Activated T-helper 17 cell treated with anti-CD3 and anti-CD28 coated beads, Interleukin-2, amount 50 U/mL, for 72 hours (primary cell): ENCODE measurements around the gene DIRAS1. TPM values are rescaled to one million over a fixed set of nuclear protein-coding genes. Genes with fewer than 3 reads are reported as not detected.
"Not testable (repeated sequence)": the region's sequence is repeated elsewhere in the genome, so short reads cannot be mapped to it uniquely, and the experiment has no call there.

Experiments used
- ATAC-seq: fragments of 150-1000 bp; cut with Tn5 transposase; replicated peaks from 2 replicates; pipeline ENCODE4 v1.10.0; 2021; ENCODE audit warnings: mild to moderate bottlenecking, moderate library complexity
- H3K27ac Mint-ChIP-seq: one replicate; pipeline ENCODE4 v1.8.0; 2022; ENCODE audit warnings: mixed read lengths
- H3K27me3 Mint-ChIP-seq: one replicate; pipeline ENCODE4 v1.8.0; 2022; ENCODE audit warnings: mixed read lengths
- H3K36me3 Mint-ChIP-seq: one replicate; pipeline ENCODE4 v1.8.0; 2022; ENCODE audit warnings: low read depth, mild to moderate bottlenecking, mixed read lengths
- H3K4me1 Mint-ChIP-seq: one replicate; pipeline ENCODE4 v1.8.0; 2022; ENCODE audit warnings: mixed read lengths
- H3K4me3 Mint-ChIP-seq: one replicate; pipeline ENCODE4 v1.8.0; 2022; ENCODE audit warnings: mild to moderate bottlenecking, mixed read lengths
- H3K9me3 Mint-ChIP-seq: one replicate; pipeline ENCODE4 v1.8.0; 2022; ENCODE audit warnings: mixed read lengths
- total RNA-seq, 2 donors: library from RNA; stranded (reverse); gene quantifications; one replicate each; pipeline ENCODE4 v1.2.3, GENCODE V29; 2022

The DIRAS1 gene
- total RNA-seq, 2 donors from 2014 or later = 0.61 TPM; not detected in 1

DNA sequence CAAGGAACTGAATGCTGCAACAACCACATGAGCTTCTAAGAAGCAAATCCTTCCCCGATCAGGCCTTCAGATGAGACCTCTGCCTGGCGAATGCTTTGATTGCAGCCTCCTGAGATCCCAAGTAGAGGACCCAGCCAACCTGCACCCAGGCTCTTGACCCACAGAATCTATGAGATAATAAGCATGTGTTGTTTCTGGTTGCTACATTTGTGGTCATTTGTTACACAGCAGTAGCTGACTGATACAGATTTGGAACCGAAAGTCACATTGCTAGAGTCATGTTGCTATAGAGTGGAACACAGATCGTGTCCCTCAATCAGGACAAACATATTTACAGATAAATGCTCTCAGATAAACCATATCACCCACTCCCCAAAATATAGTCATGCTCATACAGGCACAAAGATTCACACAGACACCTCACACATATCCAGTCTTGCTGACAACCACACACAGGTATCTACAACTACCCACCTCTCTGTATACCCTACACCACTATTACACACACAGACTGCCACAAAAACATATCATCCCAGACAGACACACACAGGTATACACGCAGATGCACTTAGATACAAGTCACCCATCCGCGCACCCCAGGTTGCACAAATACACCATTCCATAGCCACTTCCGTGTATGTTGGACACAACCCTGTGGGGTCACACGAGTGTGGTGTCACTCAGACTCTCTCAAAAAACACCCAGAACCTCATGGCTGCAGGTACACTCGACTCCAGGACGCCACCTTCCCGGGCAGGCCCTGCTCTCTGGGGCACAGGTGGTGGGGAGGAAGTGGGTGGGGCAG is 5.5 kb downstream of the DIRAS1 start:
- Mint-ChIP-seq H3K9me3 (peaks cover 10% of the 10 kb centered on the region), H3K36me3 (no peaks in the 10 kb centered on the region), H3K4me3 (no peak overlapping the region), H3K4me1 (no peaks in the 10 kb centered on the region), H3K27me3 (peaks cover 10% of the 10 kb centered on the region), H3K27ac (no peak overlapping the region)
- no peak for ATAC-seq

DNA sequence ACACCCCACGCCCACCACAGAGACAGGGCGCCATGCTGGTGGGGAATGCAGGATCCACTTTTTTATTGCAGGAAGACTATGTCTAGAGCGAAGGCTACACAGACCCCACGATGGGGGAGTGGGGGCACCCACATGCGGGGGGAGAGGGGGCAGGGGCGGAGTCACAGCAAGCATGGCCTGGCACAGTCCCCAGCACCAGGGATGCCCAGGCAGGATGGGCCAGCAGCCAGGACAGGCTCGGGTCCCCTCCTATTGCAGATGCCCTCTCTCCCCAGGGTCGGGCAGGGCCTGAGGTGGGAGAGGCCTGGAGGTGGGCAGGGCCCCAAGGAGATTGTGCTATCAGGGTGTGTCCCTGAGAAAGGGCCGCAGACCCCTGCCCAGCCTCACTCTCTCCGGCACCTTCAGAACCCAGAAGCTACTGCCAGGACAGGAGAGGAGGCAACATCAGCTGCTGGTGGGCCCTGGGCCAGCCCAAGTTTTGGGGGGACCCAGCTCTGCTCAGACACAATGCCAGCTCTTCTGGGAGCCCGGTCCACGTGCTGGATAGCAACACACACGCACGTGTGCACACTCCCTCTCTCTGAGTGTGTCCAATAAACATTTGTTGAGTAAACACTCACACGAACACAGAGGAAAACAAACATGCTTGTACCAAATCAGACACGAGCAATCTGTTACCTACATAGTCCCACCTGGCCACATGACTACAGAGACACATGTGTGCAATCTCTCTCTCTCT is 6.5 kb downstream of the DIRAS1 start:
- no peak overlapping the region for H3K4me3 Mint-ChIP-seq
- ATAC-seq = no peak
- no peak overlapping the region for H3K27ac Mint-ChIP-seq
- no peaks in the 10 kb centered on the region for H3K36me3 Mint-ChIP-seq
- H3K4me1 Mint-ChIP-seq = no peaks in the 10 kb centered on the region
- H3K9me3 Mint-ChIP-seq = peaks cover 10% of the 10 kb centered on the region
- peaks cover 7% of the 10 kb centered on the region for H3K27me3 Mint-ChIP-seq

DNA sequence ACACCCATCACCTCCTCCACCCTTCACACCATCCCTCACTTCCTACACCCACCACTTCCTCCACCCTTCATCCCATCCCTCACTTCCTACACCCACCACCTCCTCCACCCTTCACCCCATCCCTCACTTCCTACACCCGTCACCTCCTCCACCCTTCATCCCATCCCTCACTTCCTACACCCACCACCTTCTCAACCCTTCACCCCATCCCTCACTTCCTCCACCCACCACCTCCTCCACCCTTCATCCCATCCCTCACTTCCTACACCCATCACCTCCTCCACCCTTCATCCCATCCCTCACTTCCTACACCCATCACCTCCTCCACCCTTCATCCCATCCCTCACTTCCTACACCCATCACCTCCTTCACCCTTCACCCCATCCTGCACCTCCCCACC is 7.1 kb downstream of the DIRAS1 start:
- not testable (repeated sequence) for H3K4me1 Mint-ChIP-seq, H3K4me3 Mint-ChIP-seq

DNA sequence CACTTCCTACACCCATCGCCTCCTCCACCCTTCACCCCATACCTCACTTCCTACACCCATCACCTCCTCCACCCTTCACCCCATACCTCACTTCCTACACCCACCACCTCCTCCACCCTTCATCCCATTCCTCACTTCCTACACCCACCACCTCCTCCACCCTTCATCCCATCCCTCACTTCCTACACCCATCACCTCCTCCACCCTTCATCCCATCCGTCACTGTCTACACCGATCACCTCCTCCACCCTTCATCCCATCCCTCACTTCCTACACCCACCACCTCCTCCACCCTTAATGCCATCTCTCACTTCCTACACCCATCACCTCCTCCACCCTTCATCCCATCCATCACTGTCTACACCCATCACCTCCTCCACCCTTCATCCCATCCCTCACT is 8.0 kb downstream of the DIRAS1 start:
- H3K27me3 Mint-ChIP-seq, H3K27ac Mint-ChIP-seq, ATAC-seq, H3K4me1 Mint-ChIP-seq, H3K9me3 Mint-ChIP-seq, H3K36me3 Mint-ChIP-seq, H3K4me3 Mint-ChIP-seq: not testable (repeated sequence)

More for the DNA sequence above, 7.1 kb downstream of the DIRAS1 start:
- not testable (repeated sequence) for H3K36me3 Mint-ChIP-seq, H3K27me3 Mint-ChIP-seq, H3K9me3 Mint-ChIP-seq, H3K27ac Mint-ChIP-seq, ATAC-seq

DNA sequence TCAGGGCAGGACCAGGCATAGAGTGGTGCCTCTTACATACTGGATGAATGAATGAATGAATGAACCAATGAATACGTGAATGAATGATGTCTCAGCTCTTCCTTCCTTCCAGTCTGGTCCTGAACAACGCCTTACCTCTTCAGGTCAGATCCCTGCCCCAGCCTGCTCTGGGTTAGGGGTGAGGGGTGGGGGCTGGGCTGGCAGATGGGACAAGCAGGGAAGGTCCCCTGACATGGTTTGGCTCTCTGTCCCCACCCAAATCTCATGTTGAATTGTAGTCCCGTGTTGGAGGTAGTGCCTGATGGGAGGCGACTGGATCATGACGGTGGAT is 9.3 kb downstream of the DIRAS1 start:
- Mint-ChIP-seq H3K27ac (no peak overlapping the region), H3K9me3 (peaks cover 10% of the 10 kb centered on the region), H3K4me1 (no peaks in the 10 kb centered on the region), H3K27me3 (peaks cover 3% of the 10 kb centered on the region), H3K36me3 (no peaks in the 10 kb centered on the region), H3K4me3 (no peak overlapping the region)
- no peak for ATAC-seq

DNA sequence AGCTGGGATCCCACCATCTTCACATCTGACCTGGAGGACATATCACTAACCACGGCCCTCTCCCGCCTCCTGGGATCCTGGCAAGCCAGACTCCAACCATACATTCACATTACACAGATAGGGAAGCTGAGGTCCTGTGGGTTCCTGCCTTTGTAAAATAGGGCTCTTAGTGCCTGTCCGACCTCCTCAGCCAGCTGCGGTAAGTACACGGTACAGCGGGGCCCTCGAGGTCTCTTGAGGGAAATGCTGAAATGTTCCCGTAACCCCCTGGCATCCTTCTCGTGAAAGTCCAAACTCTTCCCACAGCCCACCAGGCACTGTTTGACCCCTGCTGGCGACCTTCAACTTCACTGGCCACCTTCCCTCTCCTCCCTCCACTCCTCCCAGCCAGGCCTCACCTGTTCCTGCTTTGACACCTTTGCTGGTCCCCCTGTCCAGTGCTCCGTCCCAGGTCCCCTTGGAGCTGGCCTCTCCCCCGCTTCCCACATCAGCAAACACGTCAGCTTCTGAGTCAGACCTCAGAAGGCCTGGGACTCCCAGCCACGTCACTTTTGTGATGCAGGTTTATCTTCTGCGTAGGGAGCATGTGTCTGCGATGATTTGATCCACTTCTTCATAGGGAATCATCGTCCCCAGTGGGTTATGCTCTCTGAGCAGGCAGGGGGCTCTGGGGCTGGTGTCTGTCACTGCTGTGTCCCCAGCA is 9.8 kb downstream of the DIRAS1 start:
- Mint-ChIP-seq H3K27ac (no peak overlapping the region), H3K4me1 (no peaks in the 10 kb centered on the region)
- no peak for ATAC-seq

DNA sequence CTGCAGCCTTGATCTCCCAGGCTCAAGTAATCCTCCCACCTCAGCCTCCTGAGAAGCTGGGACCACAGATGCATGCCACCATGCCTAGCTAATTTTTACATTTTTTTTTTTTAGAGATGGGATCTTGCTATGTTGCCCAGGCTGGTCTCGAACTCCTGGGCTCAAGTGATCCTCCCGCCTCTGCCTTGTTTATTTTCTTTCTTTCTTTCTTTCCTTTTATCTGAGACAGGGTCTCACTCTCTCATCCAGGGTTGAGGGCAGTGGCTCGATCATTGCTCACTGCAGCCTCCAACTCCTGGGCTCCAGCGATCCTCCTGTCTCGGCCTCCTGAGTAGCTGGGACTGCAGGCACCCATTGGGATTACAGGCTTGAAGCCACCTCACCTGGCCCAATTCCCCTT is 14.9 kb downstream of the DIRAS1 start:
- Mint-ChIP-seq H3K27me3 (no peaks in the 10 kb centered on the region), H3K4me3 (no peak overlapping the region), H3K4me1 (peaks cover 5% of the 10 kb centered on the region), H3K27ac (no peak overlapping the region), H3K36me3 (no peaks in the 10 kb centered on the region), H3K9me3 (no peaks in the 10 kb centered on the region)
- ATAC-seq = no peak

More for the DNA sequence above, 9.8 kb downstream of the DIRAS1 start:
- peaks cover 10% of the 10 kb centered on the region for H3K9me3 Mint-ChIP-seq
- peaks cover 3% of the 10 kb centered on the region for H3K27me3 Mint-ChIP-seq
- no peak overlapping the region for H3K4me3 Mint-ChIP-seq
- H3K36me3 Mint-ChIP-seq = no peaks in the 10 kb centered on the region

DNA sequence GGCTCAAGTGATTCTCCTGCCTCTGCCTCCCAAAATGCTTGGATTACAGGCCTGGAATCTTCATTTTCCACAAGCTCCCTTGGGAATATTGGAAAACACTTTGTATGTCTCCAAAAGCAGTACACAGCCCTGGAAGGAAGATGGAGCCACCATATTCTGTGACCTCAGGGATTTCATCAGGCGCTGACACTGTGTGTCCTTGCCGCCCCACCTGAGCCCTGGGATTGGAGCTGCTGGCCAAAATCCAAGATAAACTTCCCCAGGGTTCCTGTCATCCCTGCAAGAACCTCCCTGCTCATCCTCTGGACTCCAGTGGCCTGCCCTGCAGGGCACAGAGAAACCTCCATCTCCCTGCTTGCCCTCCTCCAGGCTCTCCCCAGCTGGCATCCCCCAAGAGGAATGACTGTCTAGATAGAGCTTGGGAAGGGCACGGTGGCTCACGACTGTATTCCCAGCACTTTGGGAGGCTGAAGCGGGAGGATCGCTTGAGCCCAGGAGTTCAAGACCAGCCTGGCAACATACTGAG is 17.4 kb downstream of the DIRAS1 start:
- H3K27ac Mint-ChIP-seq = no peak overlapping the region
- no peaks in the 10 kb centered on the region for H3K9me3 Mint-ChIP-seq
- H3K27me3 Mint-ChIP-seq = no peaks in the 10 kb centered on the region
- peaks cover 12% of the 10 kb centered on the region for H3K4me1 Mint-ChIP-seq
- H3K4me3 Mint-ChIP-seq = no peak overlapping the region
- no peaks in the 10 kb centered on the region for H3K36me3 Mint-ChIP-seq
- no peak for ATAC-seq

DNA sequence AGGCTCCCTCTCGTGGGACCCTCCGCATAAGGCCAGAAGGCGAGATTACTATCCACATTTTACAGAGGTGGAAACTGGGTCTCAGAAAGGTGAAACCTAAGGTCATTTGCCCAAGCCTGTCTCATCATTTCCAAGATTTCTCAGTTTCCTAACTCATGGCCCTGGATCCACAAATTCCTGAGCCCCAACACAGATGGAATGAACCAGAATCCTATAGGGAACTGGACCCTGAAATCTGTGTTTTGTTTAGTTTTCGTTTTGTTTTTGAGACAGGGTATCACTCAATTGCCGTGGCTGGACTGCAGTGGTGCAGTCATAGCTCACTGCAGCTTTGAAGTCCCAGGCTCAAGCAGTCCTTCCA is 18.1 kb downstream of the DIRAS1 start:
- no peak overlapping the region for H3K27ac Mint-ChIP-seq
- H3K27me3 Mint-ChIP-seq = no peaks in the 10 kb centered on the region
- H3K36me3 Mint-ChIP-seq = no peaks in the 10 kb centered on the region
- ATAC-seq = no peak
- H3K9me3 Mint-ChIP-seq = no peaks in the 10 kb centered on the region
- H3K4me1 Mint-ChIP-seq = peaks cover 15% of the 10 kb centered on the region
- H3K4me3 Mint-ChIP-seq = peak overlapping the region; percentile 42

DNA sequence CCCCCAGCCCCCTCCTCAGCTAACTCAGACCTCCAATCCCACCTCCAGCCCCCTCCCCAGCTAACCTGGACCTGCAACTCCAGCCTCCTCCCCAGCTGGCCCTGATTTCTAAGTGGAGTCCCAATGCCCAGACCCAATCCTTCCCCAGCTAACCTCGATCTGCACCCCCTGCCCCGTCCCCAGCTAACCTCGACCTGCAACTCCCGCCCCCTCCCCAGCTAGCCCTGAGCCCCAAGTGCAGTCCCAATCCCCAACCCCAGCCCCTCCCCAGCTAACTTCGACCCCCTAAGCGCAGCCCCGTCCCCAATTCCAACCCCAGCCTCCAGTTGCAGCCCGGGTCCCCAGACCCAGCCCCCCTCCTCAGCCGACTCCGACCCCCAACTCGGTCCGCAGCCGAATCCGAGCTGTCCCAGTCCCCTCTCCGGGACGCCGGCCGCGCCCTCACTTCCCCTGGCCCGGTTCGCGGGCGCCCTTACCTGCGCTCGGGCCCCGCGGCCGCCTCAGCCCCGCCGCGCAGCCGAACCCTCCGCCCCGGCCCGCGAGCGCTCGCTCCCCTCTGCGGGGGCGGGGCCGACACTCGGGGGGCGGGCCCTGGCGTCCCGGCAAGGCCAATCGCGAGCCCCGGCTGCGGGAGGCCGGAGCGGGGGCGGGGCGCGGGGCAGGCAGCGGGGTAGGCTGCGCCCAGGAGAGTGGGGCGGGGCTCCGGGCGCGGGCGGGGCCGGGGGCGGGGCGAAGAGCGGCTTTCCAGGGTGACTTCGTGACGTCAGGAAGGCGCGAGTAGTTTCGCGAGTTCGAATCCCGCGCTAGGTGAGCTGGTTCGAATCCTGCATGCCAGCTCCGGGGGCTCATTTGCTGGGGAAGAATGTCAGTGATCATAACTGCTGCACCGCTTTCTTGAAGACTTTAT is 18.7 kb downstream of the DIRAS1 start, which contains the start of gene GNG7:
Gene GNG7 (minus strand): TSS at position 525 of the 907 bp plus-strand sequence. CDS start 182,006 bp downstream, outside the sequence.
- Mint-ChIP-seq H3K4me3 (peak within 1 kb of the TSS; percentile 50), H3K4me1 (peaks cover 15% of the 10 kb centered on the region), H3K27me3 (no peaks in the 10 kb centered on the region), H3K27ac (no peak within 1 kb of the TSS), H3K9me3 (no peaks in the 10 kb centered on the region), H3K36me3 (no peaks in the 10 kb centered on the region)
- peak; percentile 100 for ATAC-seq

DNA sequence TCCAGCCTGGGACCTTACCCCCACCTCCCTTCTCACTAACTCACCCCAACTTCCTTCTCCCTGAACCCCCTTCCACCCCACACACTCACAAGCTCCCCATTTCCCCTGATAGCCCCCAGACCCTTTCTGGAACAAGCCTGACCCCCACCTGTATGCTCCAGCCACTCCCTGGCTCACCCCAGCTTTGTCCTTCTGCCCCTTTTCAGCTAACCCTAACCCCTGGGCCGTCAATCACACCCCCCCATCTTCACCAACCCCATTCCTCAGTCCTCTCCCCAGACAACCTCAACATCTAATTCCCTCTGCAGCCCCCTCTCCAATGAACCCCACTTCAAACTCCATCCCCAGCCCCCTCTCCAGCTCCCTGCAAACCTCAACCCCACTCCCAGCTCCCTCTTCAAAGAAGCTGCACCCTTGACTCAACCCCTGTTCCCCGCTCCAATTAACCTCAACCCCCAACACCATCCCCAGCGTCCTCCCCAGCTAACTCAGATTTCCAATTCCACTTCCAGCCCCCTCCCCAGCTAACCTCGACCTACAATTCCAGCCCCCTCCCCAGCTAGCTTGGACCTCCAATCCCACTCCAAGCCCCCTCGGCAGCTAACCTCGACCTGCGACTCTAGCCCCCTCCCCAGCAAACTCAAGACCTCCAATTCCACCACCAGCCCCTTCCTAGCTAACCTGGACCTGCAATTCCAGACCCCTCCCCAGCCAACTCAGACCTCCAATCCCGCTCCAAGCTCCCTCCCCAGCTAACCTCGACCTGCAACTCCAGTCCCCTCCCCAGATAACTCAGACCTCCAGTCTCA is 19.6 kb downstream of the DIRAS1 start:
- H3K4me3 Mint-ChIP-seq = peak overlapping the region; percentile 50
- no peak for ATAC-seq
- peaks cover 15% of the 10 kb centered on the region for H3K4me1 Mint-ChIP-seq
- no peaks in the 10 kb centered on the region for H3K36me3 Mint-ChIP-seq
- H3K27me3 Mint-ChIP-seq = no peaks in the 10 kb centered on the region
- H3K9me3 Mint-ChIP-seq = no peaks in the 10 kb centered on the region
- no peak overlapping the region for H3K27ac Mint-ChIP-seq

DNA sequence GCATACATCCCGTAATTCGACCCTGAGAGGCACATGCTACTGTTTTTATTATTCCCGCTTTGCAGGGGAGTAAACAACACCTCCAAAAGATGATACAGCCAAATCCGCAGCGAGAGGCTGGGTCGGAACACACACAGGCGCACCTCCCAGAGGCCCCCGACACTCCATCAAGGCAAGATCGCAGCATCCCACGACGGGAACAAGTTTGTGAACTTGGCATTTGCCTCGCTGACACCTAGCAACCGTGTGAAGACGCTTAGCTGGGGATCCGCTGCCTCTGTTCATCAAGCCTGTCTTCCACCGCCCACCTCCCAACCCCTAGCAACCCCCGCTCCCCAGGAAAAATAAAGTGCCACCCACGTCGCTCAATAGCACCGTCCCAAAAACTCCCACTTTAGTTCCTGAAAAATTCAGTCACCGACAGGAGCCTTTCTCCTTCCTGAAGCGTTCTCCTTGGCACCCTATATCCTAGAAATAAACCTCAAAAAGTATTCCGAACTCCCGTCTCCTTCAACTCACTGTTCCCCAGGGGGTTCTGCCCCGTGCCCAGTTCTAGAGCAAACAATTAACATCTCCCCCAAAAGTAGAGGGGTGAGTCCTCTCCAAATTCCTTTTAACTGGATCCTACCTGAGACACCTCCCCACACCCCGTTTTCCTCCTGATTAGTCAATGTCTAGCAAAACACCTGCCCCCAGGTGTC is 20.4 kb downstream of the DIRAS1 start:
- Mint-ChIP-seq H3K27me3 (no peaks in the 10 kb centered on the region), H3K4me1 (peaks cover 15% of the 10 kb centered on the region), H3K36me3 (no peaks in the 10 kb centered on the region), H3K9me3 (no peaks in the 10 kb centered on the region), H3K27ac (no peak overlapping the region), H3K4me3 (peak overlapping the region; percentile 50)
- ATAC-seq = no peak
